Left colon (tissue), 2 donors: ENCODE data around the gene EXOC4. TPM values are rescaled to one million over a fixed set of nuclear protein-coding genes. Genes with fewer than 3 reads are reported as not detected.

ENCODE experiments used
- ATAC-seq: fragments of 200-7000 bp; cut with Tn5 transposase; one replicate; pipeline ENCODE4 v1.9.1; 2020; ENCODE audit warnings: mild to moderate bottlenecking, moderate library complexity
- DNase-seq, 2 donors: peaks; one replicate each; pipeline ENCODE4 v3.0.0-alpha.2; 2020
- intact Hi-C, 2 donors: fragments of 100-400 bp; cut with DNase I in 1 of 2; cut with micrococcal nuclease in 1 of 2; formaldehyde crosslinking; loops; one replicate each; pipeline versions ENCODE4 v1.11.2 to v1.14.0; 2022; cut with DNase I, micrococcal nuclease
- total RNA-seq, 2 donors: library from RNA; stranded (reverse); fragmentation: NEBNext Ultra II Directional; extraction: Animal tissue kit (Norgen Biotek cat#: 25700); gene quantifications; one replicate each; pipeline ENCODE4 v1.2.1, GENCODE V29; 2021
- donor health status: DM: no; HTN: no; CAD: no.
- donor health status: DM: yes; HTN: yes; CAD: no.

Gene EXOC4
- total RNA-seq, 2 donors from 2014 or later, result 78.8 to 85.4 TPM

DNA sequence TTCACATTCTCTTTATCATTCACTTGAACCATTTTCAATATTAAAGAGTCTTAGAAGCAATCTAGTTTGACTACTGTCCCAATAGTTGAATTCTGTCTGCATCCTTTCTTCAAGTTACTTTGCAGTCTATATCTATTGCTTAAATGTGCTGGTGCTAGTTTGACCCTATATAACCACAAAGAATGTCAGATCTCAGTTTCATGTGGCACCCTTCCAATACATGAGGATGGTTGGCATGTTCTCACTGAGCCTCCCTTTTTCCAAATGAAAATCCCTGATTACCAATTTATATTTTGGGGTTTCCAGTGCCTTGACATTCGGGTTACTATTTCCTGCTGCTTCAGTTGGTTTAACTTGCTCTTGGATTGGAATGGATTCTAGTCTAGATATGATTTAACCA, 292.7 kb downstream of the EXOC4 start:
- ATAC-seq (no peak), DNase-seq (no peak)
- intact Hi-C loops, result no loop called here

DNA sequence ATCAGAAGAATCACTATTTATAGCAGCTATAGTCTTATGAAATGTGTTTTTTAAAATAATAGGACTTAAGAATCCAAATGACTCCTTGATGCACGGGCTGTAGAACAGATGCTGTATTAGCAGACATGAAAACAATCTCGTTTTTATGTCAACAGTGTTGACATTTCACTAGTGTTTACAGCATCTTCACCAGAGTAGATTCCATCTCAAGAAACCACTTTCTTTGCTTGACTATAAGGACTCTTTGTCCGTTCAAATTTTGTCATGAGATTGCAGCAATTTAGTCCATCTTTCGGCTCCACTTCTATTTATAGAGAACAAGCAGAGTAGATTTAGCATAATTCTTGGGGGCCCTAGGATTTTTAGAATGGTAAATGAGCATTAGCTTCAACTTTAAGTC, 295.1 kb downstream of the EXOC4 start:
- ATAC-seq (no peak), DNase-seq (no peak)
- intact Hi-C loops, result no loop called here

DNA sequence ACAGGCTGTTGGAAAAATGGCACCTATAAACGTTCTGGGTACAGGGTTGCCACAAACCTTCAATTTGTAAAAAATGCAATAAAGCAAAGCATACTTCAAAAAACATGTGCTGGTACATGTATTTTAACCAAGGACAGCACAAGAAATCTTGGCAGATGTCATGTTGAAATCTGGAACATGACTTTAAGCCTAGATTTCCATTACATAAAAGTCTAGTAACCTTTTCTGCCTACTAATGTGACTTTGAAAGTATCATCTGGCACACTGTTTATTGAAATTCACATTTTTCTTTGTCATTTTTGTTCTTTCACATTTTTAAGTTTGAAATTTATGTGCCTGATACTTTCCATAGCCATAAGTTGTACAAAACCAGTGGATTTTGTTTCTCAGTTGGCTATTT, 296.8 kb downstream of the EXOC4 start:
- ATAC-seq (no peak), DNase-seq (no peak)
- intact Hi-C loops, result no loop called here

DNA sequence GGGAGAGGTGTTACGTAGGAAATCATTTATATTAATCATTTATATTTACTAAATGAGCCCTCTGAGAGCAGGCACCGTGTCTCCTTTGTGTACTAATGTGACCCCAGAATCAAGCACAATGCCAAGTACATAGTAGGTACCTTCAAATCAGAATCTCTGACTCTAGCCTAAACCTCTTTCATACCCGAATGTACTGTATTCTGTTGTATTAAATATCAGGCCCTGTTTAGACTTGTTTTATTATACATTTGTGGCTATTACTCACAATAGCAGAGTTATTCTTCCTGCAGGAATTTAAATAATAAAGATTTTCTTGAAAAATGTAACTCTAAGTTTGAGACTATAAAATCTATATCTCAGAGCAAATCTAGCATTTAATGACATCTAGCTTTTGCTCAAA, 297.3 kb downstream of the EXOC4 start:
- intact Hi-C loops, result no loop called here
- ATAC-seq (no peak), DNase-seq (no peak)

DNA sequence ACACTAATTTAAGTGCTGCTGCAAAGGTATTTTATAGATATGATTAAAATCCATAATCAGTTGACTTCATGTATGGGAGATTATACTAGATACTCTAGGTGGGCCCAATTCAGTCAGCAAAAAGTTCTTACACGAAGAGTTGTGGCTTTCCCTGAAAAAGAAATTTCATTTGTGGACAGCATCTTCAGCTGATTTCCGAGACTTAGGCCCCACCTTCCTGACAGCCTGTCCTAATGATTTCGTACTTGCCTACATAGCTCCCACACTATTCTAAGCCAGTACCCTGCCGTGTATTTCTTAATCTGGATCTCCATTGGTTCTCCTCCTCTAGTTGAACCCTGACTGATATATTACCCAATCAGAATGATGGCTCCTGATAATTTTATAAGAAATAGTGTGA, 297.9 kb downstream of the EXOC4 start:
- ATAC-seq, result no peak
- no peak for DNase-seq
- intact Hi-C loops, result no loop called here

DNA sequence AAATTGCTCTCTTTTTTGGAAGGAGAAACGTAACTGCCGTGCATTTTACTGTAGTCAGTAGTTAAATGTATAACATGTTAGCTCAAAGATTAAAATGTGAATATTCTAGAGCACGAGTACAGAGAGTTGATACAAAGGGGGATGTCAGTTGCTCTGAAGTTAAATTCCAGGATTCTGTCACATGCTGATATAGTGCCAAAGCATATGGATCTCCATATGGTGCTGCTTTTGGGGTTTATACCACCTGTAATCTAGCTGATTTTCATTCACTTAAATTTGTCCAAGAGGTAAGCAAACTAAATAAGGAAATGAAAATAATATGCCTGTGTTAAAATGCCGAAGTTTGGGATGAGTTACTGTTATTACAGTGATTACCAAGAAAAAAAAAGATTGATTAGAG, 298.6 kb downstream of the EXOC4 start:
- no peak for DNase-seq
- ATAC-seq, result no peak
- intact Hi-C loops, result no loop called here

DNA sequence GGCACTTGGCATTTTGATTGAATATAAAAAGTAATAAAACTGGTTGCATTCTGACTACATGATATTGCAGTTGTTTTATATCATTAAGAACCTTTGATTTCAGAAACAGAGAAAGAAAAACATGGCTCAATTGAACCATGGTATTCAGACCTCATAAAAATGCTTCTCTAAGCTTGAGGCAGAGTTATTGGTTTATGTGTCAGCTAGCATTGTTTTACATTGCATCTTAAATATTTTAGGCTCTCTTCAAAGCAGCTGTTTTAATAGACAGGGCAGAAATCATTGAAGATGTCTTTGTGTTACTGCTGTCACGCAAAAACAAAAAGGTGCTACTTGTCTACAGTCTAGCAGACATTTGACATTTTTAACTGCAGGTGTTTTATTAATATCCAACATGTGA, 299.2 kb downstream of the EXOC4 start:
- intact Hi-C loops, result no loop called here
- no peak for DNase-seq

DNA sequence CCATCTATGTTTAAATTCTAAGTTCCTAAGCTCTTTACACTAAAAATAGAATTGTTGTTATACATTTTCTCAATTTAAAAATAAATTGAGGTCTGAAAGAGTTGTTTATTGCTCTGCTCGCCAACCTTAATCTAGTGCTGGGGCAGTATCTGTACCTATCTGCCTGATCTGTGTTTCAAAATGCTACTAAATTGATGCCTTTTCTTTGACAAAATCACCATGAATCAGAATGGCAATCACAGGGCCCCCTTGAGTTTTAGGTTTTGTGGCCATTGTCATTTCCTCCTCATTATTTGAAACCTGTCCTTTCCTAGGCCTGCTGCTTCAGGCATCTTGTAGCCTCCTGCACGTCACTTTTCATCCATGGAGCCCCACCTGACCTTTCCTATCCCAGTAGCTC, 301.5 kb downstream of the EXOC4 start:
- DNase-seq (no peak), ATAC-seq (no peak)
- intact Hi-C loops, result no loop called here

More for the DNA sequence above, 299.2 kb downstream of the EXOC4 start:
- no peak for ATAC-seq

DNA sequence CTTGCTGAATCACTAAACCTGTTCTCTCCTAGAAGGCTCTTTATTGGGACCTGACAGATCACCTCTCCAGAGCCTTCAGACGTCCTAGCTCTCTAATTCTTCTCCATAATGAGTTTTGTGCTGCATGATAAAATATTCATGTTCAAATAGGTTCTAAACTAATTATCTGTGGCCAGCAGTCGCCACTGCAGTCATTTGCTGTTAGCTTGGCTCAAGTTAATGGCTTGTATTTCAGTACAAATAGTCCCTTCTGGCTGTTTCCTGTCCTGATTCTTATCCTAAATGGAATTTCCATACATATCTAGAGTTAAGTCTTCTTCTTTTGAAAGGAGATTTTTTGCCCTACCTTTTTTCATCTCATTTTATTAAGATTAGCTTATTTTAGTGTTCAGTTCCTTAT, 303.2 kb downstream of the EXOC4 start:
- intact Hi-C loops, result no loop called here
- DNase-seq (no peak), ATAC-seq (no peak)

DNA sequence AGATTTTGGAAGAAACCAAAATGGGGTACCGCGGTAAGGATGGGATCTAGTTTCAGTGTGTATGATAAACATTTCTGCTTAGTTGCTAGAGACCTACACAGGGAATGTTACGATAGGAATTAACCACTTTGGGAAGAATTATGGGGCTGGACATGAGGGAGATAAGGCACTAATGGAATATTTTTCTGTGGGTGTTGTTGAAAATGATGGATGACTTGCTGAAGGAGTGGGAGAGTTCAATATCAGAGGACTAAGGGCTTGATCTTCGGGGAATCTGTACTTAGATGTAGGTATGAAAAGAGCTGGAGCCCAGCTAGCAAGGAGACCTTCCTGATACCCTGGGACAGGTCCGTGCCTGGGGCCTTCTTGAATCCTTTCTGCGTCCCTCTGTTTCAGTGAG, 303.7 kb downstream of the EXOC4 start:
- DNase-seq (no peak), ATAC-seq (no peak)
- intact Hi-C loops, result no loop called here

DNA sequence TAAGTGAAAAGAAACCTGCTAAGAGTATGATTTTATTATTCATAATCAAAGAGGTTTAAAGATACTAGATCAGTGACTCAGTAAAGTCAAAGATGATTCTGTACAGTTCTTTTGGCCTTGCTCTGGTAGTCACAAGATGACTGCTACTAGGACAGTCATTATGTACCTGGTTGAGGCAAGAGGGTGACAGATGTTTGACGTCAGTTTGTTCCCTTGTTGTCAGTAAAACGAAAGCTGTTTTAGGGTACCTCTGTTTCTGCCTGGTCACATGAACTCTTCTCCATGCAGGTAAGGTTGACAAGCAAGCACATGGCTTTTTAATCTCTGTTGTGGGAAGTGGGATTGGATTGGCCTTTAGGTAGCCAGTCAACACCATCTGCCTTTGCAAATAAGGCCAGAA, 308.0 kb downstream of the EXOC4 start:
- intact Hi-C loops, result no loop called here
- ATAC-seq (no peak), DNase-seq (no peak)

DNA sequence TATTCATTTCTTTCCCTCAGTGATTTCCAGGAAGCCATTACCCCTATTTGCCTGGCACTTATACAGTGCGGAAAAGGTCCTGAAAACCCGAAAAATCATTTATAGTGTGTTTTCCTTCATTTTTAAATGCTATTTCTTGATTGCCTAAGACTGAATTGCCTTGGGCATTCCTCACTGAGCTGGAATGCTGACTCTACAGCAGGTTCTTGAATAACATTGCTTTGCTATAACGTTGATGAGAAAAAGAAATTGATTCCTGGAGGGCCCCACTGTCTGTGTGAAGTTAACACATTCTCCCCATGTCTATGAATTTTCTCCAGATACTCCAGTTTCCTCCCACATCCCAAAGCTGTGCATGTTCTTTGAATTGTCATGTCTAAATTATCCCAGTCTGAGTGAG, 308.5 kb downstream of the EXOC4 start:
- intact Hi-C loops, result no loop called here
- ATAC-seq (no peak), DNase-seq (no peak)

DNA sequence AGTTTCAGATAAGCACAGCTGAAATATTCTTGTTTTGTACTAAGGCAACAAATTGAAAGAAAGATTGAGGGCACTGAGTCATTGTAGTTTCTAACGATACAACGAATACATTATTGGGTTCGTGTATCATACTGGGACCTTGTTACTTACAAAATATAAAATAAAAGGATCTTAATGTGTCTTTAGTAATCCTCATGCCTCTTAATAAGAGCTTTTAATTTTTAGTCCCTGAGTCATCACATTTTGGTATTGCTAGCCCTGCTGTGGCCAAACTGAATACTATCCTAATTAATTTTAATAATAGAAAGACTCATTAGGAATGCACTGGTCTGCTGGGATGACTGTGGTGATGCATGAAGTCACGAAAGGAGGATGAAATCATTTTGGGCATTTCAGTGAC, 309.7 kb downstream of the EXOC4 start:
- intact Hi-C loops, result no loop called here
- ATAC-seq (no peak), DNase-seq (no peak)

DNA sequence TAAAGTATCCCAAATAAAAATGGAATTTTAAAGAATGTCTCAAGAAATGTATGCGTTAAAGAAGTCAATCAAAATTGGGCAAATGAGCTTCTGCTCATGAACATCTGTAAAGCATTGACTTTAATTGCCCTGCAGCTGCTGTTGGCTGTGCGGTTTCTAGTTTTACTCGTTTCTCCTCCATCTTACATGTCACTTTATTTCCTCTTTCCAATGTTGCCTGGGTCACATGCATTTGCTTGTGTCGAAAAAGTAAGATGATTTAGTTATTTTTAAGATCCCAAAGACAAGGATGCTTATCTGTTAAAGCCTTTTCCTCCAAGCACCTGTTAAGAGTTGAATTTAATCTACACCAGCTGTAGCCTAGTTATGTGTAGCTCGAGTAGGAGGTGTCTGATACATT, 310.4 kb downstream of the EXOC4 start:
- DNase-seq (no peak), ATAC-seq (no peak)
- intact Hi-C loops, result no loop called here

DNA sequence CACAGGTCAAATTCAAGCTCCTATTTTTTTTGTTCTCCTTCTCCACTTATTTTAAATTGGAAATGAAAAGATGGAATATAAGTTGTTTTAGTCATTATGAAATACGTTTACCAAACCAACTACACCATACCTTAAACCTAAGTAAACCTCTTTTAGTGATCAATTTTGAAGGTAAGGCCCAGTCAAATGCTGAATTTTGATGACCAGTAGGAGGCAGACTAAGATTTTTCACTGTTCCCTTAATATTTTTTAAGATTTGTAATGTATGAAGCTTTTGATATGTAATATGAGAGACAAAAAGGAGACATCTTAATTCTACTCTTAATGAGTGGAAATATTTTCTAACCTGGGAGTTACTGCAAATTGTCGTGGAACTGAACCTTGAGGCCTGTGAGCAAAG, 311.6 kb downstream of the EXOC4 start:
- intact Hi-C loops, result no loop called here
- DNase-seq (no peak), ATAC-seq (no peak)

DNA sequence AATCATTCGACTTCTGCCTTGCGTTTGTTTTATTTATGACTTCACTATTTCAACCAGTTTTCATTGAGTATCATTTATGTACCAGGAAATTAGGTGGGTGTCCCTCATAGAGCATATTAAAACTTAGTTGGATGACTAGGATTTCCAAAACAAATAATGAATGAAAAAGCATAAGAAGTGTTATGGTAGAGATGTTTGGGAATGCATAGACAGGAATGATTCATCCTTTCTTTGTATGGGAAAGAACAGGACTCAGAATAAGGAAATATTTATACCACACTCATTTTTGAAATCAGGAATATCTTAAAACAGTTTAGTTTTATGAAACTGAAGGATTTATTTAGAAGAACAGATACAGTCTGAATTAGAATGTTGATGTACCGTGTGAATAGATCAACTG, 315.7 kb downstream of the EXOC4 start:
- ATAC-seq (no peak), DNase-seq (no peak)
- intact Hi-C loops, result no loop called here

DNA sequence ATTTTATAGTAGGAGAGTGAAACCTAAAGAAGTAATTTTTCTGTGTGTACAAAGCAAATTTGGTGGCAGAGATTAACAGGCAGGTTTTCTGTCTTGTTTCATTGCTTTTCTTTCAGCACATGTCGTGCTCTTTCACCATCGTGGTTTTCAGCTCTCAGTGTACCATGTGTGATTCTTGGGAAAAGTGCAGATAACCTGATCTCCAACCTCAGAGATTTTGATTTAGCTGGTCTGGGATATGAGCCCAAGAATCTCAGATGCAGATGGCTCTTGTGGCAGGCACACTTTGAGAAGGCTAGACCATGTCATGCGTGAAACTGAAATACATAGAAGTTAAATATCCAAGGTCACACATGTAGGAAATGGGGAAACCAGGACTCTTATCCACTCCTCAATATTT, 317.4 kb downstream of the EXOC4 start:
- intact Hi-C loops, result no loop called here
- no peak for ATAC-seq
- no peak for DNase-seq

DNA sequence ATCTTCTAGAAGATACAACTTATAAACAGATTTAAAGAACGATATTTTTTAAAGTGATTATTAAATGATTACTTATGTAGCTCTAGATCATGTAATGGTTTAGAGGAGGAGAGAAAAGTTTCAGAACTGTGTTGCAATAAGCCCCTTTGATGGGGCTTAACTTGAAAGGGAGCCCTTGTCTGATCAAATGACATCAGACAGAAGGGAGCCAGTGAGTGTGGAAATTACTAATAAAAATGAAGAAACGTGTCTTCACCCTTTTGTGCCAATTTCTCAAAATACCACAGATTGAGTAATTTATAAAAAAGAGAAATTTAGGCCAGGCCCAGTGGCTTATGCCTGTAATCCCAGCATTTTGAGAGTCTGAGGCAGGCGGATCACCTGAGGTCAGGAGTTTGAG, 318.2 kb downstream of the EXOC4 start:
- DNase-seq, result no peak
- no peak for ATAC-seq
- intact Hi-C loops, result no loop called here

DNA sequence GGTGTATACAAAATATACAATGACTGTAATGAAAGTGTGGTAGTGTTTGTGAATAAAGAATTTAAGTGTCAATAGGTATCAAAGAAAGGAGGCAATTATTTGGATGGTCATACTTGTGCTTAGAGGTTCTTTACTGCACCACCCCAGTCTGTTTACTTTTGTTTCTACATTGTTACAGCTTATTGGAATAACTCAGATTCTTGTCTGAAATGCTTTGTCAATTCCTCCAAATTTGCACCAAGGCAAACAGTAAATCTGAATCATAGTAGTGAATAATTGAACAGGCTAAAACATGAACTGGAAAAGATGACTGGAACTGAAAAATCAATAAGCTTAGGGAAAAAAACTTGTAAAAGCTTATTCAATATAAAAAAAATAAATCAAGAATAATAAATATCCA, 319.2 kb downstream of the EXOC4 start:
- no peak for ATAC-seq
- no peak for DNase-seq
- intact Hi-C loops, result no loop called here

DNA sequence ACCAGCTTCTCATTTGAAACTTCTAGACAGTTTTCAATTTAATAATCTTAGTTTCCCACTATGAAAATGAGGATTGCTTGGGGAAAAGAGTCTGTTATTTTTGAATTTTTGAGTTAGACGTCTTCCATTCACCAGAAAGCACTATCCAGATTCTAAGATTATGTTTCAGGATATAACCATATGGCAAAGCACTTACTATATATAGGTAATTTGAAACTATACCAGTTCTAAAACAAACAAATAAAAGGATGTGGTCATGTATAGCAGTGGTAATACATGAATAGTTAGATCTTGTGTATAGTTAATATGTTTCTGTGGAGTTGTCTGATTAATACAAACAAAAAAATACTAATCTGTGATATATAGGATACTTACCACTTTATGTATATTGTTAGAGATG, 320.0 kb downstream of the EXOC4 start:
- no peak for ATAC-seq
- DNase-seq, result no peak
- intact Hi-C loops, result no loop called here

DNA sequence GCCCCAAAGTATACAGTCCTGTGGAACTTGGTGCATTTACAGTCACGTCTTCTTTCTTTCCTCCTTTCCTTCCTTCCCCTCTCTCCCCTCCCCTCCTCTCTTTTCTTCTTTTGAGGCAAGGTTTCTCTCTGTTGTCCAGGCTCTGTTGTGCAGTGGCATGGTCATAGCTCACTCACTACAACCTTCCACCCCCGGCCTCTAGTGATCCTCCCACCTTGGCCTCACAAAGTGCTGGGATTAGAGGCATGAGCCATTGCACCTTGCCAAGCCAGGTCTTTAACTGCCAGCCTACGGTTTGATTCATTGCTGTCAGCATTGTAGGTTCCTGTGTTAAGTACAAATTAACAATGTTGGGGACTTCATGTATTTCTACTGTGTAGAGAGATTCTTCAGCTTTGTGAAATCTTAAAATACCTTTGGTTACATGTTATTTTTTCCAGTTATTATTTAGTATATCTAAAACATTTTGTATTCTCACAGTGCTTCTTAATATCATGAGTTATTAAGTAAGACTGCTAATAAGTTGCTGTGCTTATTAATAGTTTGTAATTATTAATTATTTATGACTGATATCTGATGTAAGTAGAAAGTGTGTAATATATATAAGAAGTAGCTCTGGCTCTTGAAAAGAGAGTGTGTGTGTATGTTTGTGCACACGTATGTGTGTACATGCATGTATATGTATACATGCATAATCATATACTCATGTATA, 320.8 kb downstream of the EXOC4 start:
- intact Hi-C loops, result no loop called here
- no peak for DNase-seq
- ATAC-seq, result no peak
